Measurements from ENCODE around the gene DIS3L2.
"Not testable (repeated sequence)": the region's sequence is repeated elsewhere in the genome, so short reads cannot be mapped to it uniquely, and the experiment has no call there.

The DIS3L2 gene

DNA sequence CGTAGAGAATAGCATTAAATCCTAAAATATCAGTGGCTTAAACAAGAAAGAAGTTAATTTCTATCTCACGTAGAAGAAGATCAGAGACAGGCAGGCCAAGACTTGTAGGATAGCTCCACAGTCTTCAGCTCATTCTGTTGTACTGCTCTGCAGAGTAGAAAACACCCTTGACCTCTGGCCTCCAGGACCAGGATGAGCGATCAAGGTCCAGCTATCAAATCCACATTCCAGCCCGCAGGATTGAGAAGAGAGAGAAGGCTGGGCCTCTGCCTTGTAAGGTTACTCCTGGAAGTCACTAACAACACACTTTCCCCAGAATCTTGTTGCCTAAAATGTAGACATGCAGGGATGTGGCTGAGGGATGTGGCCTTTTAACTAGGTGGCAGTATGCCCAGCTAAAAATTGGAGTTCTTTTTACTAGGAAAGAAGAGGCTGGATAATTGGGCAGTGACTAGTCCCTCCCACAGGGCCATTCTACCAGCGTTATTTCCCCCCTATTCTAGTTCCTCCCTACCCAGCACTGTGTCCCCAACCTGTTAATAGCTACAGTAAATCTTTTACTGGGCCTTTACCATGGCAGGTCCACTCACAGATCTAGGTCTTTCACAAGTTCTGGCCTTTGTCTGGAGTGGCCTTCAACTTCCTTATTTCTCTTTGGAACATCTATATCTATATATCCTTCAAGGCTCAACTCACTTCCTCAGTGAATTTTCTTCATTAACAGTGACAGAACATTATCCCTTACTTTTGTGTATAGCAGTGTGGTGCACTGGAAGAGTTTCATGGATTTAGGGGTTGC is 165.0 kb downstream of the DIS3L2 start:
- no peak for DNase-seq

DNA sequence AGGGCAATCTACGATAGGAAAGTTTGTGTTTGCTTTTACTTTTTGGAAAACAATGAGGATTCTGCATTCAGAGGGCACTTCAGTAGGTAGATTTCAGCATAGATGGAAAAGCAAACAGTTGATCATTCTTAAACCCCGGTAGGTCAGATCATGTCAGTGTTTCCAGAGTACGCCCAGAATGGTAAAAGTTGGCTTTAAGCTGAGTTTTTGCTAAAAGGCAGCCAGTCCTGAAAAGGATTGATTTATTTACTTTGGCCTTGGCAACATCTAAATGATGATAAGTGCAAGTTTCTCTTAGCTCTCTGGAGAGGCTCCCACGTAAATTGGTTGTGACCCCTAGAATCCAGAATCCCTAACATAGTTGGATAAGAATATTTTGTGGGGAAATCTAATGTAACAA is 168.0 kb downstream of the DIS3L2 start:
- no peak for DNase-seq

DNA sequence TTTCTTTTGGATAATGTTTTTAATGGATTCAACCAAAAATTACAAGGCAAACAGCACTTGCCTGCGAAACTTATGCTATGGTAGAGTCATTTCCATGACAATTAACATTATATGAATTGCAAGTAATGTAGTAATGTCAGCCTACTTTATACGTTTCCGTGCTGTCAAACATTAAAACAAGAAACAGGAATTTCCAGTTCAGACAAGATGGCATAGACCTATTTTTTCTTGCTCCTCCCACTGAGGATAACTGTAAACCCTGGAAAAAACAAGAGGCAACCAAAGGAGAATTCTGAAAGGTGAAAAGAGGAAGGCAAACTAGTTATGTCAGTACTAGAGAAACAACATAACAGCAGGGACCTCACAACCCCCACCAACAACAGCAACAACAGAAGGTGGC is 170.7 kb downstream of the DIS3L2 start:
- DNase-seq = no peak

DNA sequence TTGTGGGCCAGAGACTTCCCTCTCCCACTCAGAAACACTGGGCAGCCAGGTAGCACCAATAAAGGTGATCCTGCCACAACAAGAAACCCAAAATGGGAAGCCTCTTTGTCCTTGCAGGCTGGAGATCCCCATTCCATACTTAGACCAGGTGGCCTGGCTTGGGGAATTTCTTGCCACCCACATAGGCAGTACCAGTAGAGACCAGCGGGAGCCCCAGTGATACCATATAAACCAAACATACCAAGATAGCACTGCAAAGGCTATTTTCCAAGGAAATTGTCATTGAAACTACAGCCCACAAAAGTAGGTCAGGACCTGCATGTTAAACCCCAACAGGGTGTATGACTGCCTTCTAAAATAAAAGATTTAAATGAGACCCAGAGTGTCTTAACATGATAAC is 171.6 kb downstream of the DIS3L2 start:
- DNase-seq = no peak

DNA sequence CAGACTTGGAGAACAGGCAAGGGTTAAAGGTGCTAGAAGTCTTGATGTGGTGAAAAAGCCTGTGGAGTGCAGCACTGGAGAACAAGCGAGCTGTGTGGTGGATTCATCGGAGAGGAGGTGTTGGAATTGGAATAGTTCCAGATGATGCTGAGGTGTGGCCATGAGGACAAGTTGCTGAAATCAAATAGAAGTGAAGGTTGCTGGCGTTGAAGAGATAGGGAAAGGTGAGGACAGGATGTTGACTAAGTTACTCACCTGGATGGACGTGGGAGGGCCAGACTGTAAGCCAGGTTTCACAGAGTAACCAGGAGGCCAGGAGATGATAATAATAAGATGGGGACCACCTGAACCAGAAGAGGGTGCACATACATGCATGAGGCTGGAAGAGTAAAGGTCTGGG is 173.4 kb downstream of the DIS3L2 start:
- no peak for DNase-seq

DNA sequence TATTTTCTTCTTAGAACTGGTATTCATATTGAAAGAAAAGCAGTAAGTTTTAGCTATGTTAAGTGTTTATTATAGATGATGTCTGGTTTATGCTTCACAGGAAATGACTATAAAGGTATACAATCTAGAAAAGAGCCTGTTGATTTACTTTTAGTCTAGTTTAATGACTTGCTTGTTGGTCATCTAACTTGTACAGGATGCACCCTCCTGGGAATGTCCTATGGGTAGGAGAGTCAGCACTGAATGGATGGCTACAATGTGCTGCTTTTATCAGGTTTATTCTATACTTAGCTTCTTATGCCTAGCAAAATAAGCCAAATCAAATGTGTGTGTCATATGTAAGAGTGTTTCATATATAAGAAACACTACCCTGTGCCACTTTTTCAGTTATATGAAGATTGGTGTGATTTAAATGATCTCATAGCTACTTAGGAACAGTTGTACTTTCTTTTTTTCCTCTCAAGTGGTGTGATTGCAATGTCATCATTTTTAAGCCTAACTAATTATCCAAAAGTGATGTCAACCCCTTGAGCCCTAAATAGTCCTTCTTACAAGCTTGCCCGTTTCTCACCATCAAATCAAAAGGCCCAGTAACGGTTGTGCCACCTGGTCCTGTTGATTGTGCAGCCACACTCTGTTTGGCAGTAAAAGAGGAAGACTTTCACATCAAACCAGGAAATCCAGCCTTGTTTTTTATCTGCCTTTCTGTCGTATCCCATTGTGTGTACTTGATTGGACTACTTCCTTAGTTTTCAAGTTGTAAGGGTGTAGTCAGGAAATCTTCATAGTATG is 176.0 kb downstream of the DIS3L2 start:
- no peak for DNase-seq

DNA sequence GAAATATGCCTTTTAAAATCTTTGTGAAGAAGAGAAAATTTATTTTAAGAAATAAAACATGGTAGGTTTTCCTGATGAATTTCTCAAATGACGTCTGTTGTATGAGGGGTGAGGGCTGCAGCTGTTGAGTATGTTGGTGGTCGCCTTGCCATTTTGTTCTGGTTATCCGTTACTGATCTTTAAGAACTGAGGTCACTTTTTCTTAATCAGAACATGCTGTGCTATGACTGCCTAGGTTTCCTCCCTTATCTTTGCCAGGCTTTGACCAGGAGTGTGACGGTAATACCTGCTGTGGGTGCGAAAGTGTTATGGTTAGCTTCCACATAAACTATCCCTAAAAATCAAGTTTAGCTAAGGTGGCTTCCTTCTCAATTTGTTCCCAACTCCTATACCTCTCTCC is 176.9 kb downstream of the DIS3L2 start:
- DNase-seq = no peak

DNA sequence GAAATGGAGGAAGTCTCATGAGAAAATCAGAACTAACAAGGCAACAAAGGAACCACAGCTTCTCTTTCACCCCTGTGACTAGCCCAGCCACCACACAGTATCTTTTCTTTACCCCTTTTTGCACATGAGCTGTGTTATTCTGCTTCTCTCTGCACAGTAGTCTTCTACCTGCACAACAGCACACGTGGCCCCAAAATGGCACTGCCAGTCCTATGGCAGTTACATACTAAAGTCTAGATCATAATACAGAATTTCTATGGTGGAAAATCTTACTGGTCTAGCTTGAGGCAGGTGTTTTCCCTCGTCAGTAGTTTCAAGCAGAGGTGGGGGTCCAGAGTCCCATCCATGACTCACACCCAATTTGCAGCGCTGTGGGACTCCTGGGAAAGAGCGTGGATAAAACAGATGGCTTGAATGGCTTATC is 177.7 kb downstream of the DIS3L2 start:
- no peak for DNase-seq

DNA sequence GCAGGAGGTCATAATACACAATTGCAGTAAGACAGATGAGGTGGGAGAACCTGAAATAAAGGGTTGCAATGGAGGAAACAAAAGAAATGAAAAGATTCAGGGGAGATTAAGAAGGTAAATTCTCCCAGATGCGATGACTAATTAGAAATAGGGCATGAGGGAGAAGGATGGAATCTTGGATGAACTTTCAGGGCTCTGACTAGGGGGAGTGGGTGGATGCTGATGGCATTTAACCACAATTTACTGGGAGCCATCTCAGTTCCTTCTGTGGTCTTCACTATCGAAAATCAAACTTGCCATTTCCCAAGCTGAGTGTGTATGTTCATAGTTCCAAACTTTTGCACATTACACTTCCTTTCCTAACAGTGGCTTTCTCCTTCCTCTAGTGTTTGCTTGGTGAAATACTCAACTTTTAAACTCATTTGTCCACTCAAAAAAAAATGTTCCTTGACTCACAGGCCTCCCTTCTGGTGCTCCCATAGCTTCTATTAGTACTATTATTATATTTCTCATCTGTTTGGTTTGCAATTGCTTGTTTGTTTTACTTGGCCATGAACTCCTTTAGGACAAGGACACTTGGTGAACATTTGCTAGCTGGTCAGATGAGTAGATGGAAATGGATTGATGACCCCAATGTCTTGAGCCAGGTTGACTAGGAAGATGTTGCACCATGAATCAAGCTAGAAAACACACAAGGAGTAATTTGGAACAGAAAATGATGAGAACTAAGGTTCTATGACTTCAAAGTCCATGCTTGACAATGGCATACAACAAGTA is 178.5 kb downstream of the DIS3L2 start:
- no peak for DNase-seq

DNA sequence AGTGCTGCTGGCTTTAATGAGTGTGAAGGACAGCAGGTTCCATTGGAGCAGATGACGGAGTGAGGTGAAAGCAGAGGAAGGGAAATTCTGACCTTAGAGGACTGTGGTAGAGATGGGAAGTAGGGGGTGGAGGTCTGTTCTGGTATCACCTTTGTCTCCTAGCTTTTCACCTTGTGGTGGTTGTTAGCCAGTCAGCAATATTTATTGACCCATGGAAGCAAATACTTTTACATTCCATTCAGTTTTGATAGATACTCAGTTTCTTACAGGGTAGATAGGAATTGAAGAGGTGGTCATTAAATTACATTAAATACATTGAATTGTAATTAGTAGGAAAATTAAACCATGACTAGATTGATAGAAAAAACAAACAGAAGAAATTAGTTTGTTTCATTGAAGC is 180.1 kb downstream of the DIS3L2 start:
- no peak for DNase-seq

DNA sequence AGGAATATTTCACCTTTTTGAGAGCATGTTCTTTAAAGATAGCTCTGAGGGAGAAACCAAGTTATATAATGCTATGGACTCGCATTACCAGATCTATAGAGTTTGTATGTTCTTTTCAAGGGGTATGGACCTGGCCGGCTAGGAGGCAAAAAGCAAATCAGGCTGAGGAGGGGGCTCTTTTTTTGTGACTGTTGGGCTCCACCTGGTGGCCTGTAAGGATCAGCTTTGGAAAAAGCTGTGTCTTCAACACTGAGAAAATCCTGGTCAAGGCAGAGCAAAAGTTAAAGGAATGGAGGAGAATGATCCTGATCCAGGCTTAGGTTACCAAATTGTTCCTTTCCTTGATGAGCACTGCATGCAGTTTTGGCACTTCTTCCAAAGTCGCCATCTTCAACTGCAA is 180.5 kb downstream of the DIS3L2 start:
- no peak for DNase-seq

DNA sequence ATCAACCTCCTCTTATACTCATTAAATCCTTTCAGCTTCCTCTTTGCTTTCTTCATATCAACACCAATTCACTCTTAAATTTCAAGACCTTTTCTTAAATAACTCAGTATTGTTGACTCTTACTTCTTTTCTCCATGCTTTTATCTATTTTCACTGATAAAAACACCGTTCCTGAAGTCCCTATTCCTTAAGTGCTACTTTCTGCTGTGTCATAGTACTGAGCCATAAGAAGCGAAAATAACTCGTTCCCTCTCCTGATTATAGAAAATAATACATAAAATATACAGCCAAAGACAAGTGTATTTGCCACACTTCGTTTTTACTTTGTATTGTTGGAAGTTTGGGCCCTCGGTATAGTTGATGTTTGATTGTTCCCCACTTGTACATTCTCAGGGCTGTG is 181.0 kb downstream of the DIS3L2 start:
- DNase-seq = no peak

DNA sequence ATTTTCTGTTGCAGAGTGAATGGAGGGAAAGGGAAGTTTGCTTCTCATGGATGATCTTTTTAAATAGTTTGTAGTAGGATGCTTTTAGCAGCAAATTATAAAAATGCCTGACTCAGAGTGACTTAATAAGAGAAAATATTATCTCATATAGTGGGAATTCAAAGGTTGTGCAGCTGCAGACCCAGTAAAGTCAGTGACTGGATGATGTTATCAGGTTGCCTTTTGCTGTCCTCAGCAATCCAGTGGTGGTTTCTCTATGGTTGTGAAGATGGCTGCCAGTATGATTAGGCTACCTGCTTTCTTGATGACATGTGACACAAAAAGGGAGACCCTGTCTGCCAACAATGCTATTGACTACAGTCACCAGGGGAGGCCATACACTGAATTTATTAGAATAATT is 184.8 kb downstream of the DIS3L2 start:
- DNase-seq = no peak

DNA sequence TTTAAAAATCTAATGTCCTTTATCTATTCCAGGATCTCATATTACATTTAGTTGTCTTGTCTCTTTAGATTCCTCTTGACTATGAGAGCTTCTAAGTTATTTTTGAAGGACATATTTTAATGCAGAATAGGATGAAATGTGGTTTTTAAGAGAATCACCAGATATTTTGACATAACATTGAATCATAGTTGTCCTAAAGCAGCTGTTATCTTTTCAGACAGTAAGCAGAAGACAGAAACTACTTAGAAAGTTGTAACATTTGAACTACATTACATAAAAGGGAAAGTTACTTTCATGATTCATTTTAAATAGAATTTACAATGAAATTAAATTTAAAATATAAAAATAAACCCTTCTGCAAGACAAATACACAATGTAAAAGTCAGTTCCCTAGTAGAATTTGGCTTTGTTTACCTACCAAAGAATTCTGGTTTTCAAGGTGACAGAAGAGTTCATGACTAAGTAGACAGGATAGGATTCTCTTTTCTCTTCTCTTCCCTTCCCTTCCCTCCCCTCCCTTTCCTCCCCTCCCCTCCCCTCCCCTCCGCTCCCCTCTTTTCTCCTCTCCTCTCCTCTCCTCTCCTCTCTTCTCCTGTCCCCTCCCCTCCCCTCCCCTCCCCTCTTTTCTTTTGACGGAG is 186.0 kb downstream of the DIS3L2 start:
- DNase-seq = no peak

DNA sequence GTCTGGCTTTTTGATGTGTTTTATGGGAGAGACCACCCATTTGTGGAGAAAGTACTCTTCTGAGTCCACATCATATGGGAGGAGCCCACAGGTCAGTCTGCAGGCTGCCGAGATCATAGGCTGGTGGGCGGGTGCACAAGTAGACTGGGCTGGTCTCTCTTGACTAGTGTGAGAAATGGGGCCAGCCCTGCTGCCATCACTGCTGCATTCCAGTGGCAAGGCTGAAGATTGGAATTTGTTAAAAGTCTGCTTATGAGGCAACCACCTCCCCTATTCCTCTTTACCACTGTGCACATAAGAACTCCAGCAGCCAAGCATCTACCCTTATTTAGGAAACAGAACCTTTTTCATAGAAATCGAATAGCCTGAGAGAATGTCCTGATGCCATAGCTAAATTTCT is 200.7 kb downstream of the DIS3L2 start:
- DNase-seq = no peak

DNA sequence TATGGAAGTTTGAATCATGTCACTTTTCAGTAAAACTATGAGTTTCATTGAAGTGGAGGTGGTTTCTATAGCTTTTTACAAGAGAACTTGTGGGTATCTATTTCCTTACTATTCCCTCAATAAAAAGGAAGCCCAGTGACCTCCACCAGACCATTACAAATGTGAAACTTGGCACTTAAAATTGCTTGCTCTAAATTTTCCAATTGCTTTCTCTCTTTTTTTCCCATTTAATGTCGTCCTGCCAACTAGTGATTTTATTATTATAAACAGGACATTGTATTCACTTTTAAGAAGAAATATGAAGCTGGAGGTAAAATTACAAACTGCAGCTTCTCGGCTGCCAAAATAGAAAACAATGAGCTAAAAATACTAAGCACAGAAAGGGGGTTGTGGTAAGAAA is 208.9 kb downstream of the DIS3L2 start:
- no peak for DNase-seq

DNA sequence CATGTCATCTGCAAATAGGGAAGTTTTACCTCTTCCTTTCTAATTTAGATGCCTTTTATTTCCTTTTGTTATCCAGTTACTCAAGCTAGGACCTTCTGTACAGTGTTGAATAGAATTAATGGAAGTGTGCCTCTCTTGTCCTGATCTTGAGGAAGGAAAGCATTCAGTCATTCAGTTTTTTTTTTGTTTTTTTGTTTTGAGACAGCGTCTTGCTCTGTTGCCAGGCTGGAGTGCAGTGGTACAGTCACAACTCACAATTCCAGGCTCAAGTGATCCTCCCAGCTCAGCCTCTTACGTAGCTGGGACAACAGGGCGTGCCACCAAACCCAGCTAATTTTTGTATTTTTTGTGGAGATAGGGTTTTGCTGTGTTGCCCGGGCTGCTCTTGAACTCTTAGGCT is 213.1 kb downstream of the DIS3L2 start:
- no peak for DNase-seq

DNA sequence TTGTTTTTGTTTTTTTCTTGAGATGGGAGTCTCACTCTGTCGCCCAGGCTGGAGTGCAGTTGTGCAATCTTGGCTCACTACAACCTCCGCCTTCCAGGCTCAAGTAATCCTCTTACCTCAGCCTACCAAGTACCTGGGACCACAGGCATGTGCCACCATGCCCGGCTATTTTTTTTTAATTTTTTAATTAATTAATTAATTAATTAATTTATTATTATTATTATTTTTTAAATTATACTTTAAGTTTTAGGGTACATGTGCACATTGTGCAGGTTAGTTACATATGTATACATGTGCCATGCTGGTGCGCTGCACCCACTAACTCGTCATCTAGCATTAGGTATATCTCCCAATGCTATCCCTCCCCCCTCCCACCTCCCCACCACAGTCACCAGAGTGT is 215.1 kb downstream of the DIS3L2 start:
- not testable (repeated sequence) for DNase-seq

DNA sequence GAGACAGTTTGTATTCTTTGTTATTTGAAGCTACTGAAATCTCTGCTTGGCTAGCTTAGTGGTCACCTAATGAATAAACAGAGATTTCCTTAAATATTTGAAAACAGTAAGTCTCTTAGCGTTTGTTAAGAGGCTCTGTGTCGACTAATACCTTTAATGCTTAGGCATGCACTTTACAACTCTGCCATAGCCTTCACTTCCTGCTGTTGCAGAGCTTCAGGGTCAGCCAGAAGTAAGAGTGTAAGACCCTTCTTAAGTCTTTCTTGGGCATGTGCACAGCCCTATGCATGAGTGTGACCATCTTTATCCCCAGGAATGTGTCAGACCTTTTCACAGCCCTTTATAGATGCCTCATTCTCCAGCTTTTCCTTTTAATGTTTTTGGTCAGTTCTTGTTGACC is 221.8 kb downstream of the DIS3L2 start:
- no peak for DNase-seq

DNA sequence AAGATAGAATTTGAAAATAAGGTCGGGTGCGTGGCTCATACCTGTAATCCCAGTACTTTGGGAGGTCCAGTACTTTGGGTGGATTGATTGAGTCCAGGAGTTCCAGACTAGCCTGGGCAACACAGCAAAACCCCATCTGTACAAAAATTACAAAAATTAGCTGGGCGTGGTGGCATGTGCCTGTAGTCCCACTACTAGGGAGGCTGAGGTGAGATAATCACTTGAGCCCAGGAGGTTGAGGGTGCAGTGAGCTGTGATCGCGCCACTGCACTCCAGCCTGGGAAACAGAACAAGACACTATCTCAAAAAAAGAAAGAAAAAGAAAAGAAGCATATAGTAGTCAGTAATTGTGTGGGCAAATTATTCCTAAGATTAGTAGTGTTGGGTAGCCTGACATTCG is 222.8 kb downstream of the DIS3L2 start:
- DNase-seq = no peak

DNA sequence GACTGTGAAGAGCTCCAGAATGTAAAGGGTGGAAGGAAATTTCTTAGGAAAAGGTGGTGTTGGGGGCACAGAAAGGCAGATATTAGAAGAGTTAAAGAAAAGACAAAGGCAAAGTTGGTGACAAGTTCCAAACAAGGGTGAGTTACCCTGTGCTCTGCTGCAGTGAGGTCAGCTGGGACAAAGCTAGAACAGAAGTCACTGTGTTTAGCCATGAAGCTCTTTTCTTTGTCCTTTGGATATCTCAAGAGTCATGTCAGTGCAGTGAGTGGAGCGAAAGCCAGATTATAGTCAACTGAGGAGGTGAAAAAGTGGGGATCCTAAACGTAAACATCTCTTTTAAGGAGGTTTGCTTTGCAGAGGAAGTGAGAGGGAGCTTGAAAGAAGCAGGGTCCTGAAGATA is 229.3 kb downstream of the DIS3L2 start:
- DNase-seq = no peak

DNA sequence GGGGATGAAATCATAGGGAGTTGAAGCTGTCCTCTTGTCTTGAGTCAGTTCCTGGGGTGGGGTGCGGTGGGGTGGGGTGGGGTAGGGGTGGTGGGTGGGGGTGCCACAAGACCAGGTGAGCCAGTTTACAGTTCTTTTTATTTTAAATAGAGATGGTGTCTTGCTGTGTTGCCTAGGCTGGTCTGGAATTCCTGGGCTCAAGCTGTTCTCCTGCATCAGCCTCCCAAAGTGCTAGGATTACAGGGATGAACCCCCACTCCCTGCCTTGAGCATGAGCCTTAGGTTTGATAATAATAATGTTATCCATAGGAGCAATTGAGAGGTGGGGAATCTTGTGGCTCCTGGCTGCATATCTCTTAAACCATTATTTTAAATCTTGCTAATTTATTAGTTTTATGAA is 234.0 kb downstream of the DIS3L2 start:
- DNase-seq = no peak

DNA sequence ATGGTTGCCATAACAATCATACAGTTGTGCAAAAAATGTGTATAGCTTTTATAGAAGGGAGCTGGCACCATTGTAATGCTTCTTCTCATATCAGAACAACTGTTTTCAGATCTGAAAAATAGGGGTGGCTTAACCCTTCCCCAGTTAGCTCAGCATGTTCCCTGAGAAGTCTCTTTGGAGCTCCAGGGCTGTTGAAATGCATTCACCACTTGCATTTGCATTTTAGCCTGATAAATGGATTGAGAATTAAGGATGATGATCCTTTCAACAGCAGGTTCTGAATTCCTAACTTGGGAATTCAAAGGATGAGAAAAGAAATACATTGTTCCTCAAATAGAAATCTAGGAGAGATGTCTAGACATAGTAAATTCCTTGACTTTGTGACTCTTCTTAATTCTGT is 235.3 kb downstream of the DIS3L2 start:
- DNase-seq = no peak

Data from DMS 273 treated with DMSO at 0.1 percent for 48 hours (cell line).